GM12878 (cell line): Measurements from ENCODE around the gene POLRMT. TPM values are rescaled to one million over a fixed set of nuclear protein-coding genes. Genes with fewer than 3 reads are reported as not detected.
A peak's percentile ranks its signal among the peaks of the same experiment; 100 is the strongest.

Experiments
- ATAC-seq: fragments of 200-7000 bp; cut with Tn5 transposase; 3 replicates; pipeline ENCODE4 v1.9.1; 2020; ENCODE audit warnings: mild to moderate bottlenecking, moderate library complexity
- BruUV-seq: library from RNA; stranded (reverse); fragments of 400-500 nt; replicated peaks from 2 replicates; lab custom pipeline; 2021; lab: Mats Ljungman, UMichigan
- CTCF ChIA-PET: fragments of 300-600 bp; sonication (Branson Sonifier 250); formaldehyde crosslinking; extraction: SDS; loops from one replicate; lab custom pipeline; 2021; ENCODE audit warnings: inconsistent platforms; lab: Yijun Ruan, JAX
- POLR2A ChIA-PET: fragments of 350-600 bp; formaldehyde crosslinking; extraction: SDS; loops from one replicate; lab custom pipeline; 2021; ENCODE audit warnings: inconsistent platforms; lab: Charles Lee
- RAD21 ChIA-PET: fragments of 300-600 bp; sonication (Branson Sonifier 250); formaldehyde crosslinking; loops from one replicate; lab custom pipeline; 2023; ENCODE audit warnings: antibody characterized with exemption; ENCODE audit not compliant: unreplicated experiment; lab: Charles Lee
- SMC1A ChIA-PET: fragments of 300-600 bp; sonication (Branson Sonifier 250); formaldehyde crosslinking; loops from one replicate; lab custom pipeline; 2023; ENCODE audit not compliant: unreplicated experiment, uncharacterized antibody; lab: Charles Lee
- DNase-seq: peaks from one replicate; pipeline ENCODE4 v3.0.0-alpha.2; 2011; ENCODE audit warnings: low read depth, low spot score
- FAIRE-seq: peaks from 3 replicates; lab custom pipeline; 2011; peaks lifted over from hg19 to GRCh38; lab: Jason Lieb, UNC
- H2AFZ ChIP-seq: 2 replicates; pipeline ENCODE4 v1.6.0; 2011; ENCODE audit warnings: low read depth, low read length, control low read depth; ENCODE audit not compliant: control insufficient read depth
- H3K27ac ChIP-seq: 2 replicates; pipeline ENCODE4 v1.5.1; 2011; ENCODE audit warnings: control low read depth; ENCODE audit not compliant: control insufficient read depth, insufficient read depth
- H3K27me3 ChIP-seq, 2 experiments: replicated peaks in 1 of 2; 2 replicates each; pipeline versions ENCODE4 v1.6.0 to v1.6.1; 2011; ENCODE audit warnings: low read length in 1 of 2; ENCODE audit not compliant: control insufficient read depth in 2 of 2, insufficient read depth in 2 of 2
- H3K36me3 ChIP-seq, 2 experiments: 2 replicates each; pipeline ENCODE4 v1.5.1; 2011; ENCODE audit warnings: low read length in 1 of 2; ENCODE audit not compliant: control insufficient read depth in 2 of 2, insufficient read depth in 2 of 2
- H3K4me1 ChIP-seq: 2 replicates; pipeline ENCODE4 v1.6.1; 2011; ENCODE audit warnings: mild to moderate bottlenecking, low read length, moderate library complexity, mixed read lengths; ENCODE audit not compliant: control insufficient read depth, insufficient read depth
- H3K4me2 ChIP-seq: 2 replicates; pipeline ENCODE4 v1.6.0; 2011; ENCODE audit warnings: control low read depth; ENCODE audit not compliant: control insufficient read depth, insufficient read depth
- H3K4me3 ChIP-seq: fragments of 200-600 bp; sonication (generic); 2 replicates; pipeline ENCODE4 v1.5.1; 2016
- H3K79me2 ChIP-seq: 2 replicates; pipeline ENCODE4 v1.6.0; 2011; ENCODE audit warnings: low read length; ENCODE audit not compliant: control insufficient read depth, insufficient read depth
- H3K9ac ChIP-seq: 2 replicates; pipeline ENCODE4 v1.8.0; 2011; ENCODE audit warnings: low read length, control low read depth, mixed read lengths; ENCODE audit not compliant: control insufficient read depth, insufficient read depth
- H3K9me3 ChIP-seq: replicated peaks from 3 replicates; pipeline ENCODE4 v1.5.1; 2011; ENCODE audit warnings: mild to moderate bottlenecking, low read length; ENCODE audit not compliant: control insufficient read depth, insufficient read depth
- H4K20me1 ChIP-seq: 2 replicates; pipeline ENCODE4 v1.6.0; 2011; ENCODE audit not compliant: control insufficient read depth, insufficient read depth
- EGR1 ChIP-seq, 2 experiments: IDR thresholded peaks; 1 replicate in 1 of 2; 2 replicates in 1 of 2; pipeline ENCODE4 v1.6.1; 2011 to 2012; ENCODE audit warnings: low read depth in 2 of 2, low read length in 2 of 2, borderline replicate concordance in 1 of 2, mild to moderate bottlenecking in 1 of 2, moderate library complexity in 1 of 2
- EP300 ChIP-seq, 2 experiments: fragments of 150-350 bp in 1 of 2; IDR thresholded peaks; 2 replicates each; pipeline ENCODE4 v1.6.1; 2011 to 2012; ENCODE audit warnings: low read depth in 2 of 2, low read length in 2 of 2, borderline replicate concordance in 1 of 2, improper control_type of control experiment in 1 of 2, inconsistent platforms in 1 of 2; ENCODE audit not compliant: control insufficient read depth in 1 of 2
- ESRRA ChIP-seq: IDR thresholded peaks from 2 replicates; pipeline ENCODE4 v1.6.1; 2012; ENCODE audit warnings: mild to moderate bottlenecking, low read length, improper control_type of control experiment
- PAX5 ChIP-seq: IDR thresholded peaks from 2 replicates; pipeline ENCODE4 v1.6.1; 2011; ENCODE audit warnings: low read depth, low read length, borderline replicate concordance
- POLR2A ChIP-seq: IDR thresholded peaks from 2 replicates; pipeline ENCODE4 v1.6.1; 2011; ENCODE audit warnings: low read depth, mild to moderate bottlenecking, low read length
- WGBS: methylation state at CpG from one replicate; pipeline ENCODE4 v1.1.6; 2016; ENCODE audit warnings: low lambda C conversion rate; ENCODE audit not compliant: insufficient replicate concordance, insufficient coverage; ENCODE audit errors: missing lambda C conversion rate; 5-methylcytosine and 5-hydroxymethylcytosine counted together
- in situ Hi-C: fragments of 300-500 bp; cut with MboI; formaldehyde crosslinking; loops from 9 replicates; pipeline ENCODE4 v1.14.3; 2018; ENCODE audit warnings: mixed read lengths
- intact Hi-C: fragments of 100-400 bp; cut with micrococcal nuclease; formaldehyde crosslinking; loops from one replicate; pipeline ENCODE4 v1.14.2; 2022; ENCODE audit not compliant: unreplicated experiment
- polyA plus RNA-seq, 11 experiments: library from polyadenylated mRNA; depleted of rRNA in 4 of 11; unstranded in 6 of 11; stranded (reverse) in 5 of 11; fragments of >200 nt; fragmentation: Nextera tagmentation in 4 of 11; fragmentation: Illumina TruSeq in 1 of 11; extraction: Ambion mirVana in 4 of 11; extraction: Trizol in 1 of 11; gene quantifications; 1 replicate in 1 of 11; 2 replicates in 10 of 11; pipeline versions ENCODE4 v1.2.1 to v1.2.3, GENCODE V29; 2011 to 2016; ENCODE audit warnings: inconsistent platforms in 2 of 11, missing spikeins in 2 of 11, low read depth in 1 of 11
- total RNA-seq, 4 experiments: library from RNA; depleted of rRNA in 3 of 4; stranded (reverse); fragments of >200 nt in 3 of 4; fragmentation: Illumina TruSeq in 1 of 4; extraction: Trizol in 1 of 4; gene quantifications; 2 replicates each; pipeline versions ENCODE4 v1.2.1 to v1.2.3, GENCODE V29; 2013 to 2021

The POLRMT gene
- total and polyA plus RNA-seq, 10 of the 15 experiments (the other 5 are each of a cell fraction or from before 2014, with no cell fraction given): 9.9 to 57.6 (median 34.6) TPM

GRCh38 chr19:633786-634639 lies 676 bp upstream of the POLRMT start (continued):
- TF ChIP-seq ESRRA: 0 out of 2 replicates have a peak, but pooled peaks have one; percentile 0

- peaks cover 23% of the 10 kb centered on the region for H3K4me1 ChIP-seq
- TF ChIP-seq POLR2A (peak; percentile 62; the same call in 1 of the 2 replicates), PAX5 (no peak), EP300 (IDR thresholded peaks at IDR 0.05; ENCODE audit: borderline replicate concordance in 1 of 2, control insufficient read depth in 1 of 2, low read depth in 2 of 2, low read length in 2 of 2) (no peak), EGR1 (IDR thresholded peaks at IDR 0.05; ENCODE audit: borderline replicate concordance in 1 of 2, low read depth in 2 of 2, low read length in 2 of 2) (peak in 1 of 2 experiments; percentile 28; a peak in 1 of 3 replicates)
- peak; percentile 77 for ATAC-seq
- no peaks in the 10 kb centered on the region for H4K20me1 ChIP-seq
- BruUV-seq: no TSS peak
- ChIA-PET SMC1A (interaction anchor here (0.7 to 1.0 kb wide), 2 partner anchors 20 to 28 kb away, joined by 3 read pairs; no protein-coding TSS in a partner anchor), CTCF (interaction anchor here (0.6 to 1.6 kb wide), 3 partner anchors 30 to 102 kb away, joined by 3 to 4 read pairs (median 3); partner anchors contain the start of gene RNF126), RAD21 (interaction anchor here (0.8 kb wide), 1 partner anchor 58 kb away, joined by 4 read pairs; no protein-coding TSS in a partner anchor), POLR2A (interaction anchor here (0.9 to 2.8 kb wide), 2 partner anchors 21 to 31 kb away, joined by 3 to 7 read pairs; partner anchors contain the start of gene RNF126)
- H3K79me2 ChIP-seq: peaks cover 16% of the 10 kb centered on the region
- no peak for DNase-seq
- peak overlapping the region; percentile 80 for H3K9ac ChIP-seq
- H3K36me3 ChIP-seq: no peaks in the 10 kb centered on the region; a peak in 2 of 4 replicates
- peak overlapping the region; percentile 79 for H3K4me3 ChIP-seq
- H3K27ac ChIP-seq: peak overlapping the region; percentile 70; the same call in 1 of the 2 replicates
- 2% methylated on average over 35 of the region's 35 CpGs for WGBS
- in situ Hi-C loops: no loop called here
- intact Hi-C loops: loop anchor here (5.0 kb wide), 1 partner anchor 60 kb away; the partner anchor contains the start of gene BSG
- peak overlapping the region; percentile 96 for H3K4me2 ChIP-seq
- no peaks in the 10 kb centered on the region for H3K27me3 ChIP-seq
- peak overlapping the region; percentile 79 for H2AFZ ChIP-seq
- H3K9me3 ChIP-seq: no peaks in the 10 kb centered on the region
- FAIRE-seq: no peak
Observed at GRCh38 chr19:632579-633067, 714 bp downstream of the POLRMT start.
